Hepatocyte (in vitro differentiated cells): ENCODE results near the gene DAB2.

Experiments
- CTCF ChIP-seq: fragments of 200-600 bp; sonication (generic); IDR thresholded peaks from 2 replicates; pipeline ENCODE4 v1.5.1; 2016; ENCODE audit warnings: antibody characterized with exemption, mild to moderate bottlenecking; ENCODE audit not compliant: poor library complexity
- EZH2 ChIP-seq: fragments of 200-600 bp; sonication (generic); IDR thresholded peaks from 2 replicates; pipeline ENCODE4 v1.6.1; 2016; ENCODE audit warnings: antibody characterized with exemption, mild to moderate bottlenecking, borderline replicate concordance
- EZH2phosphoT487 ChIP-seq: fragments of 200-600 bp; sonication (generic); IDR thresholded peaks from one replicate; pipeline ENCODE4 v1.6.1; 2018; ENCODE audit warnings: antibody characterized with exemption, mild to moderate bottlenecking, low read depth, moderate library complexity; ENCODE audit not compliant: unreplicated experiment, severe bottlenecking

GRCh38 chr5:39427633-39428032 lies 2.9 kb upstream of the DAB2 start:
- no peak for TF ChIP-seq EZH2phosphoT487
- TF ChIP-seq CTCF: no peak
- TF ChIP-seq EZH2: no peak
